Mesenteric fat pad (tissue), 1 donor: ENCODE data around the gene PLSCR3. TPM values are rescaled to one million over a fixed set of nuclear protein-coding genes. Genes with fewer than 3 reads are reported as not detected.
"Not testable (repeated sequence)": the region's sequence is repeated elsewhere in the genome, so short reads cannot be mapped to it uniquely, and the experiment has no call there.

Experiments
- DNase-seq: peaks from one replicate; pipeline ENCODE4 v3.0.0-alpha.2; 2020; ENCODE audit warnings: low spot score
- total RNA-seq: library from RNA; stranded (reverse); fragmentation: NEBNext Ultra II Directional; extraction: Animal tissue kit (Norgen Biotek cat#: 25700); gene quantifications from one replicate; pipeline ENCODE4 v1.2.1, GENCODE V29; 2021
- donor health status: DM: yes; HTN: yes; CAD: no.

Gene PLSCR3
- total RNA-seq, 1 donor from 2014 or later, result 42.6 TPM

- DNase-seq, result no peak
Measured at GRCh38 chr17:7382901-7383300, 11.4 kb downstream of the PLSCR3 start.

DNA sequence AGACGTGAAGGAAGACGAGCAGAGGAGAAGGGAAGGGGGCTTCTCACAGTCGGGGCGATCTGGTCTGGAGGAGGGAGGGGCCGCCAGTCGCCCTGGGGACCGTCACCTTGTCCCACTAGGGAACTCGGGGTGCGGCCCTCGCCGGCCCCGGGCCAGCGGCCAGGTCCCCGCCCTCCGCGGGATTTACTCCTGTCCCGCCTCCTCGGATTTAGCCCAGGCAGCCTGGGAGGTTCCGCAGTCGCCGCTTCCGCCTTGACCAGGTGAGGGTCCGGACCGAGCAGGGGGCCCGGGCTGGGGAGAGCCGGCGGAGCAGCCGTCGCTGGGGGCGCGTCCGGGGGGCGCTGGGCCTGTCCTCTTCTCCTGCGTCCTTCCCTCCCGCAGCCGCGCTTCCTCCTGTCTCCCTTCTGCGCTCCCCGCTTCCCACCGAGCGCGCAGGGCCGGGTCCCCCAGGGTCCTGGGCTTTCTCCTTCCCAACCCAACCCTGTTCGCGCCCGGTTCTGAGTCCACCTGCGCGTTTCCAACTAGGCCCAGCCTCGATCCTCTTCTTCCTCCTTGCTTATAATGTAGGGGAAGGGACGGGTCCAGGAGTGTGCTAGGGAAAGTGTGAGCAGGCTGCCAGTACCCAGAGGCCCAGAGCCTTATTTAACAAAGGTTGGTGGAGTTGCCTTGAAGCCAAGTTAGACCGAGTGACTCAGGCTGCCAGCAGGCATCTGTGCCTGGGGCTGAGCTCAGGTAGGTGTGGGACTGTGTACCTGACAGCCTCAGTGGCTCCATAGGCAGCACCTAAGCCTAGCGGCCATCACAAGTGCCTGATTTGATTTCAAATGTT is 13.3 kb downstream of the PLSCR3 start, which contains the start of gene TNK1:
TNK1 (plus strand) TSS at position 235 of the 829 bp plus-strand sequence. CDS start 1,838 bp downstream, outside the sequence.
- DNase-seq, result no peak

GRCh38 chr17:7380321-7380720 is 14.0 kb downstream of the PLSCR3 start:
- DNase-seq, result no peak

GRCh38 chr17:7379134-7379533 is 15.2 kb downstream of the PLSCR3 start:
- DNase-seq, result no peak

- no peak for DNase-seq
Measured at GRCh38 chr17:7374353-7374752, 20.0 kb downstream of the PLSCR3 start.

GRCh38 chr17:7370853-7371252 is 23.5 kb downstream of the PLSCR3 start:
- no peak for DNase-seq

- no peak for DNase-seq
Measured at GRCh38 chr17:7369825-7370224, 24.5 kb downstream of the PLSCR3 start.

DNA sequence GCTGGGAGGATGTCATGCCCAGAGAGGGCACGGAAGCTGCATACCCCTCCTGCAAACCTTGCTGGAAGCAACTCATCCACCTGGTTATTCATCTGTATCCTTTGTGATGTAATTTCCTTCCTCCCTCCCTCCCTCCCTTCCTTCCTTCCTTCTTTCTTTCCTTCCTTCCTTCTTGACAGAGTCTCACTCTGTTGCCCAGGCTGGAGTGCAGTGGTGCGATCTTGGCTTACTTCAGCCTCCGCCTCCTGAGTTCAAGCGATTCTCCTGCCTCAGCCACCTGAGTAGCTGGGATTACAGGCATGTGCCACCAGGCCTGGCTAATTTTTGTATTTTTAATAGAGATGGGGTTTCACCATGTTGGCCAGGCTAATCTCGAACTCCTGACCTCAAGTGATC is 25.7 kb downstream of the PLSCR3 start:
- not testable (repeated sequence) for DNase-seq

- DNase-seq, result no peak
Measured at GRCh38 chr17:7367918-7368598, 26.3 kb downstream of the PLSCR3 start.

DNA sequence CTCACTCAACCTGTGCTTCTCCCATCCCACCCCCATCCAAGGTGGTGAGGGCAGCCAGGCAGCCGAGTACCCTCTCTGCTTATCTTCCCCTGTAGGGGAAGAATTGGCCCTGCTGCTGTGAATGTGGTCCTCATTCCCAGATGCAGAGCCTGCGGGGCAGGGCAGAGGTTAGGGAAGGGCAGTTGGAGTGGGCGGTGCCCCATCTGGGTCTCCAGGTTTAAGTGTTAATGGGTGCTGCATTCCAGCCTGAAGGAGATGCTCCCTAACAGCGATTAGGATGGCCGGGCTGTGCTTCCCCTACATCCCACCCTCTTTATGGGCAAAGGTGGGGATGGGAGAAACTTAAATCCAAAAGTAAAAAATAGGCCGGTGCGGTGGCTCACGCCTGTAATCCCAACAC is 27.2 kb downstream of the PLSCR3 start:
- DNase-seq, result no peak

GRCh38 chr17:7365963-7366362 is 28.4 kb downstream of the PLSCR3 start:
- not testable (repeated sequence) for DNase-seq

DNA sequence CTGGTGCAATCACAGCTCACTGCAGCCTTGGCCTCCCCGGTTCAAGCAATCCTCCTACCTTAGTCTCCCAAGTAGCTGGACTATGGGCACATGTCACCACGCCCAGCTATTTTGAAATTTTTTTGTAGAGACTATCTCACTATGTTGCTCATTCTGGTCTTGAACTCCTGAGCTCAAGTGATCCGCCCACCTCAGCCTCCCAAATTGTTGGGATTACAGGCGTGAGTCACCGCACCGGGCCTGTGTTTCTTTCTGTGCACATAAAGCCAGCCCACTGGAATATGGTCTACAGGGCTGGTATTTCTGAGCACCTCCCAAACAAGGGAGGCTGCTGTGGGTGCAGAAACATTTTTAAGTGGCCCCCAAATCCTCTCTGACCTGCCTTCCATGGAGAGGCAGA is 31.0 kb downstream of the PLSCR3 start:
- no peak for DNase-seq

DNA sequence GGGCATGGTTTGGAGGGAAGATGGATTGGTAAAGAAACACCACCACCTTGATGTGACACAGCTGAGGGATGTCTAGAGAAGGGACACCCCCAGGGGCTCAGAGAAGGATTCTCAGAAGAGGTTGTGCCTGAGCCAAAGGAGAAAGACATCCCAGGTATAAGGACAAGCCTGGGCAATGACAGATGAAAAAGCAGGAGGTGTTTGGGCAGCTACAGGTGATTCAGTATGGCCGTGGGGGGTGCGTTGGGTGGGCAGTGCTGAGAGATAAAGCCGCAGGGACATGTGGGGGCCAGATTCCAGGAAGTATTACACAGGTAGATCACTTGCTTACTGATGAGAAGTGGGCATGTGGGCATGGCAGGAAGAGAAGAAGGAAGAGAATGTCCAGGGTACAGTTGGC is 32.4 kb downstream of the PLSCR3 start:
- DNase-seq, result no peak

GRCh38 chr17:7357381-7357780 is 36.9 kb downstream of the PLSCR3 start:
- no peak for DNase-seq

DNA sequence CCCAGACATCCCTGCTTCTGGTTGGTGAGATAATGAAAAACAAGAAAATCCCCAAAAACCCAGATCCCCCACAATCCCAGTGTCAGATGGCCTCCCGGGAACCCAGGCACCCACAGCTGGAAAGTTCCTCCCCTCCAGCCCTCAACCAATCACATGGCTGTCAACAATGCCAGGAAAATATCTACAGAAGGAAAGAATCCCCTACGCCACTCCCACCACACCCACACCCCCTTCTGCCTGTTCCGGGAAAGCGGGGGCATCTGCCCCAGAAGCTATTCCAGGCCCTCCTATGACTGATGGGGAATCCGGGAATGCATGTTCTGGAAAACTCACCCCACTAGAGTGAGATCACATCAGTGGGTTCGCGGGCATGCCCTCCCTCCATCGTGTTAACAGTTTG is 37.6 kb downstream of the PLSCR3 start:
- no peak for DNase-seq

DNA sequence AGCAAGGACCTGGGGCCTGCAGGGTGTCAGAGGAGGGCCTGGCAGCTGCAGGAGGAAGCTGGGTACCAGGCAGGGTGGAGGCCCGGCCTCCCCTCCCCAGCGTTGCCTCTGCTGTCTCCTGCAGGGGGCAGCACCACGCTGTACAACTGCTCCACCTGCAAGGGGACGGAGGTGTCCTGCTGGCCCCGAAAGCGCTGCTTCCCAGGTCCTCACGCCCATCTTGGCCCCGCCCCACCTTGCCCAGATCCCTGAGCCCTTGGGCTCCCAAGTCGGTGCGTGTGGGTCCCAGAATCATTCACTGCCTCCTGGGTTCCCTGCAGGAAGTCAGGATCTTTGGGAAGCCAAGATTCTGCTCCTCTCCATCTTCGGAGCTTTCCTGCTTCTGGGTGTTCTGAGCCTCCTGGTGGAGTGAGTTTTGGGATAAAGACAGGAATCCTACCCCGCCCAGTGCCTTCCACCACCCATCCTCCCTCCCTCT is 38.2 kb downstream of the PLSCR3 start:
- DNase-seq, result peak; percentile 93

GRCh38 chr17:7355573-7355972 is 38.8 kb downstream of the PLSCR3 start:
- no peak for DNase-seq

DNA sequence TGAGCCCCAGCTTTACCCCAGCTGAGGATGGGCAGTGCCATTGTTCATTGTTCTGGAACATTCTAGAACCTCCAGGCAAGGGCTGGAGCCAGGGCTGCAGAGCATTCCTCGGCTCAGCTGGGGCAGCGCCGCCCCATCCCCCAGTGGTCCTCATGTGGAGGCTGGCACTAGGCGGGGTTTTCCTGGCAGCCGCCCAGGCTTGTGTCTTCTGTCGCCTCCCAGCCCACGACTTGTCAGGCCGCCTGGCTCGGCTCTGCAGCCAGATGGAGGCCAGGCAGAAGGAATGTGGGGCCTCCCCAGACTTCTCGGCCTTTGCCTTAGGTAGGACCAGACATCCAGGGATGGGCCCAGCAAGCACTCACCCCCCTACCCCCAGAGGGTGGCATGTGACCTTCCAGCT is 39.3 kb downstream of the PLSCR3 start, which contains the start of gene TMEM95:
TMEM95 (plus strand) TSS at position 104 of the 400 bp plus-strand sequence; CDS start at position 153, 49 bp downstream.
- DNase-seq, result no peak

DNA sequence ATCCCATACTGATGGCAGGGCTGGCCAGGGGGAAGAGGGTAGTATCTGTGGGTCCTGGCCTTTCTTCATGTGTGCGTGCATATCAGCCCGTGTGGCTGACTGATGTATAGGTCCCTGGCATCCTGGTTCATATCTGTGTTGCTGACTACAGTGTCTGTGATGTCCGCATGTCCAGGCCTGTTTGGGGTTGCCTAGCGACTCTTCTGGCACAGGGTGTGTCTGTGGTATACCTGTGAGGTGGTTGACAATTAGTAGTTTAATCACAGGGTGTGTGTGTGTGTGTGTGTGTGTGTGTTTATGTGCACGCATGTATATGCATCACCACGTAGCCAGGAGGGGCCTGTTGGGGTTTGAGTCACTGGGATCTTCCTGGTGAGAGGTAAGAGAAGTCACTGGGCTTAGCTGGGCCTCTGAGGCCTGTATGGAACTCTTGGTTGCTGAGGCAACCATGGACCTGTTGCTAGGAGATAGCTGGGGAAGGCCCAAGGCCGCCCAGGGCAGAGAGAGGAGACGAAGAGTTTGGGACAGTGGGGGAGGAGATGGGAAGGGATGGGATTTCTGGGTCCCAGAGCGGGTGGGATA is 40.0 kb downstream of the PLSCR3 start:
- DNase-seq, result no peak

- DNase-seq, result no peak
Measured at GRCh38 chr17:7352910-7353635, 41.3 kb downstream of the PLSCR3 start.

DNA sequence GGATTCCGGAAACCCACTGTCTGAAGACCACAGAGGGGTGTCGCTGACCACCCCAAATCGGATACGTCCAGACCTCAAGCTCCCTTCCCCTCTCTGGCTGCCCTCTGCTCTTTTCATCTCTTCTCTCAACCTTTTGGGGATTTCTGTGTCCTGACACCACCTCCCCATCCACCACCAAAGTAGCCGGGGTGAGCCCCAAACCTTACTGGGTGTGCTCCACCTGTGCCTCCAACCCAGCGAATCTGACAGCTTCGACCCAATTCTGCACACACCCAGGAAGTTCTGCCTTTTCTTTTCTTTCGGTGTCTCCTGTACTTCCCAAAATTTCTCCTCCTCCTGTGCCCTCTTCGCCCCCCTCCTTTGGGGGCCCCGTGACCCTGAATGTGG is 41.8 kb downstream of the PLSCR3 start:
- DNase-seq, result no peak
